Endothelial cell of umbilical vein (primary cell): ENCODE measurements around the gene DCAF11.

Experiments used
- EZH2 ChIP-seq: IDR thresholded peaks from 2 replicates; pipeline ENCODE4 v1.6.1; 2012; ENCODE audit warnings: borderline replicate concordance, low read depth, mild to moderate bottlenecking, moderate library complexity, low read length, inconsistent platforms; ENCODE audit not compliant: severe bottlenecking
- JUN ChIP-seq: IDR thresholded peaks from 2 replicates; pipeline ENCODE4 v1.6.1; 2011; ENCODE audit warnings: borderline replicate concordance, low read depth; ENCODE audit not compliant: insufficient read length, insufficient read depth
- POLR2AphosphoS5 ChIP-seq: IDR thresholded peaks from 2 replicates; pipeline ENCODE4 v1.6.1; 2012; ENCODE audit warnings: low read depth, mild to moderate bottlenecking, control low read depth, low read length, moderate library complexity; ENCODE audit not compliant: insufficient read depth
- TF ChIP-seq, protein P1 (sequence below), 2 donors: IDR thresholded peaks; 1 replicate in 1 of 2; 2 replicates in 1 of 2; pipeline ENCODE4 v1.5.1; 2011; ENCODE audit warnings: low read length in 2 of 2, mild to moderate bottlenecking in 2 of 2, moderate library complexity in 2 of 2, control low read depth in 1 of 2, inconsistent platforms in 1 of 2, low read depth in 1 of 2; ENCODE audit not compliant: insufficient read depth in 1 of 2; ENCODE audit errors: extremely low read depth in 1 of 2

DNA sequence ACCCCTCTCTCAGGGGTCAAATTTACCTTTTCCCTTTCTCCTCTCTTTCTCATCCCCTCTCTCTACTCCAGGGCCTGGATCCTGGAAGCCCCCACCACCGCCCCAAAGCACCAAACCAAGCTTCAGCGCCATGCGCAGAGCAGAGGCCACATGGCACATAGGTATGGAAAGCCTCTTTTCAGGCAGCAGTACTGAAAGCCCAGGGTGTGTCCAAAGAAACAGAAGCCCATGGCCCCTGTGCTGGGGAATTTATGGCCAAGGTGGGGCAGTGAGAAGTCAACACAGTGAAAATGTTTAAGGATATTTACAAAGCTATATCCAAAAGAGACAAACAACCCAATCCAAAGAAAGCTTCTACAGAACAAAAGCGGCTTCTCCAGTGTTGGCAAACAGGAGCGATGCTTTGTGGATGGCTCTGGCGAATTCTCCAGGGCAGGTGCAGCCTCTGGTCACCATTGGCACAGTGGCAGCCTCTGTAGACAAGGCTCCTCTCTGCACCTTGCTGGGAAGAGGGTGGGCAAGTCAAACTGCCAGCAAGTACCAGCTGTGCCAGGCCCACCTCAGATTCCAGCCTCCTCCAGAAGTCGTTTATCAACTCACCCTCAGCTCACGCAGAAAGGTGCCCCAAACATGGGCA lies 48.0 kb upstream of the DCAF11 start:
- TF ChIP-seq, protein P1, sequence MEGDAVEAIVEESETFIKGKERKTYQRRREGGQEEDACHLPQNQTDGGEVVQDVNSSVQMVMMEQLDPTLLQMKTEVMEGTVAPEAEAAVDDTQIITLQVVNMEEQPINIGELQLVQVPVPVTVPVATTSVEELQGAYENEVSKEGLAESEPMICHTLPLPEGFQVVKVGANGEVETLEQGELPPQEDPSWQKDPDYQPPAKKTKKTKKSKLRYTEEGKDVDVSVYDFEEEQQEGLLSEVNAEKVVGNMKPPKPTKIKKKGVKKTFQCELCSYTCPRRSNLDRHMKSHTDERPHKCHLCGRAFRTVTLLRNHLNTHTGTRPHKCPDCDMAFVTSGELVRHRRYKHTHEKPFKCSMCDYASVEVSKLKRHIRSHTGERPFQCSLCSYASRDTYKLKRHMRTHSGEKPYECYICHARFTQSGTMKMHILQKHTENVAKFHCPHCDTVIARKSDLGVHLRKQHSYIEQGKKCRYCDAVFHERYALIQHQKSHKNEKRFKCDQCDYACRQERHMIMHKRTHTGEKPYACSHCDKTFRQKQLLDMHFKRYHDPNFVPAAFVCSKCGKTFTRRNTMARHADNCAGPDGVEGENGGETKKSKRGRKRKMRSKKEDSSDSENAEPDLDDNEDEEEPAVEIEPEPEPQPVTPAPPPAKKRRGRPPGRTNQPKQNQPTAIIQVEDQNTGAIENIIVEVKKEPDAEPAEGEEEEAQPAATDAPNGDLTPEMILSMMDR (IDR thresholded peaks at IDR 0.05; ENCODE audit: extremely low read depth in 1 of 2, insufficient read depth in 1 of 2, low read depth in 1 of 2, low read length in 2 of 2), result no peak
- TF ChIP-seq EZH2 (no peak), JUN (no peak), POLR2AphosphoS5 (no peak)
